Endothelial cell of umbilical vein (primary cell): ENCODE data around the gene GRK5. TPM values are rescaled to one million over a fixed set of nuclear protein-coding genes. Genes with fewer than 3 reads are reported as not detected.

Source experiments
- BruUV-seq: library from RNA; stranded (reverse); fragments of 400-500 nt; replicated peaks from 2 replicates; lab custom pipeline; 2021; lab: Mats Ljungman, UMichigan
- CTCF ChIA-PET: fragments of 300-600, 350-600 bp; sonication (Branson Sonifier 250); formaldehyde crosslinking; loops from one replicate; lab custom pipeline; 2021; ENCODE audit warnings: antibody characterized with exemption, inconsistent platforms; lab: Charles Lee
- POLR2A ChIA-PET: fragments of 300-600, 350-600 bp; sonication (Branson Sonifier 250); formaldehyde crosslinking; loops from one replicate; lab custom pipeline; 2021; ENCODE audit warnings: antibody characterized with exemption, inconsistent platforms; lab: Charles Lee
- DNase-seq: peaks from one replicate; pipeline ENCODE4 v3.0.0-alpha.2; 2011; ENCODE audit warnings: low read depth, low spot score
- FAIRE-seq: peaks from 2 replicates; lab custom pipeline; 2011; peaks lifted over from hg19 to GRCh38; lab: Jason Lieb, UNC
- H2AFZ ChIP-seq: 2 replicates; pipeline ENCODE4 v1.6.0; 2012; ENCODE audit warnings: low read depth, low read length, control low read depth, inconsistent platforms
- H3K27ac ChIP-seq: 2 replicates; pipeline ENCODE4 v1.5.1; 2011; ENCODE audit warnings: low read depth, mild to moderate bottlenecking, control low read depth, low read length, moderate library complexity; ENCODE audit not compliant: insufficient read depth
- H3K27me3 ChIP-seq, 2 experiments: 2 replicates each; pipeline versions ENCODE4 v1.6.0 to v1.6.1; 2011; ENCODE audit warnings: low read length in 2 of 2, mixed read lengths in 1 of 2; ENCODE audit not compliant: control insufficient read depth in 2 of 2, insufficient read depth in 2 of 2
- H3K36me3 ChIP-seq, 2 experiments: 2 replicates in 1 of 2; 3 replicates in 1 of 2; pipeline ENCODE4 v1.5.1; 2011; ENCODE audit warnings: low read length in 2 of 2, mild to moderate bottlenecking in 1 of 2, moderate library complexity in 1 of 2; ENCODE audit not compliant: control insufficient read depth in 2 of 2, insufficient read depth in 2 of 2; ENCODE audit errors: extremely low read depth in 1 of 2
- H3K4me1 ChIP-seq: 3 replicates; pipeline ENCODE4 v1.5.1; 2011; ENCODE audit warnings: mild to moderate bottlenecking, low read length; ENCODE audit not compliant: control insufficient read depth, insufficient read depth; ENCODE audit errors: extremely low read depth
- H3K4me2 ChIP-seq: 2 replicates; pipeline ENCODE4 v1.6.1; 2011; ENCODE audit warnings: low read length, control low read depth, mixed read lengths; ENCODE audit not compliant: insufficient read depth
- H3K4me3 ChIP-seq, 3 experiments: fragments of 200-600 bp in 1 of 3; sonication (generic), shearing (Covaris generic) in 1 of 3; replicated peaks in 1 of 3; 2 replicates each; pipeline ENCODE4 v1.5.1; 2011 to 2016; ENCODE audit warnings: control low read depth in 3 of 3, low read length in 3 of 3, mild to moderate bottlenecking in 2 of 3, inconsistent platforms in 1 of 3, low read depth in 1 of 3, moderate library complexity in 1 of 3; ENCODE audit not compliant: insufficient read depth in 1 of 3
- H3K79me2 ChIP-seq: 2 replicates; pipeline ENCODE4 v1.6.0; 2012; ENCODE audit warnings: low read length, inconsistent platforms; ENCODE audit not compliant: control insufficient read depth, insufficient read depth
- H3K9ac ChIP-seq: replicated peaks from 2 replicates; pipeline ENCODE3; 2011; ENCODE audit warnings: low read length, control low read depth; ENCODE audit not compliant: insufficient read depth; ENCODE audit errors: extremely low read depth
- H3K9me1 ChIP-seq: replicated peaks from 3 replicates; pipeline ENCODE4 v1.6.0; 2011; ENCODE audit warnings: mild to moderate bottlenecking, low read length; ENCODE audit not compliant: control insufficient read depth, insufficient read depth; ENCODE audit errors: extremely low read depth
- H3K9me3 ChIP-seq: replicated peaks from 2 replicates; pipeline ENCODE4 v1.5.1; 2012; ENCODE audit warnings: low read length, inconsistent platforms; ENCODE audit not compliant: control insufficient read depth, insufficient read depth
- H4K20me1 ChIP-seq: replicated peaks from 2 replicates; pipeline ENCODE3; 2011; ENCODE audit warnings: mild to moderate bottlenecking, low read length; ENCODE audit not compliant: control insufficient read depth, insufficient read depth; ENCODE audit errors: extremely low read depth
- CTCF ChIP-seq, 2 donors: IDR thresholded peaks; 1 replicate in 1 of 2; 2 replicates in 1 of 2; pipeline ENCODE4 v1.5.1; 2011; ENCODE audit warnings: low read length in 2 of 2, mild to moderate bottlenecking in 2 of 2, moderate library complexity in 2 of 2, control low read depth in 1 of 2, inconsistent platforms in 1 of 2, low read depth in 1 of 2; ENCODE audit not compliant: insufficient read depth in 1 of 2; ENCODE audit errors: extremely low read depth in 1 of 2
- EZH2 ChIP-seq: IDR thresholded peaks from 2 replicates; pipeline ENCODE4 v1.6.1; 2012; ENCODE audit warnings: borderline replicate concordance, low read depth, mild to moderate bottlenecking, moderate library complexity, low read length, inconsistent platforms; ENCODE audit not compliant: severe bottlenecking
- GATA2 ChIP-seq: IDR thresholded peaks from 2 replicates; pipeline ENCODE4 v1.7.0; 2011; ENCODE audit warnings: low read depth, mild to moderate bottlenecking, moderate library complexity, mixed read lengths, low read length; ENCODE audit not compliant: insufficient read length, insufficient read depth
- JUN ChIP-seq: IDR thresholded peaks from 2 replicates; pipeline ENCODE4 v1.6.1; 2011; ENCODE audit warnings: borderline replicate concordance, low read depth; ENCODE audit not compliant: insufficient read length, insufficient read depth
- MAX ChIP-seq: IDR thresholded peaks from 2 replicates; pipeline ENCODE4 v1.6.1; 2011; ENCODE audit not compliant: insufficient read depth, insufficient read length
- MYC ChIP-seq: IDR thresholded peaks from one replicate; pipeline ENCODE4 v1.6.1; 2011; ENCODE audit warnings: mild to moderate bottlenecking, low read depth, low read length
- POLR2A ChIP-seq: IDR thresholded peaks from 2 replicates; pipeline ENCODE4 v1.6.1; 2012; ENCODE audit warnings: low read depth, mild to moderate bottlenecking, control low read depth, low read length
- POLR2AphosphoS5 ChIP-seq: IDR thresholded peaks from 2 replicates; pipeline ENCODE4 v1.6.1; 2012; ENCODE audit warnings: low read depth, mild to moderate bottlenecking, control low read depth, low read length, moderate library complexity; ENCODE audit not compliant: insufficient read depth
- dilution Hi-C: fragments of 300-500 bp; cut with MboI; formaldehyde crosslinking; loops from one replicate; pipeline ENCODE4 v1.15.0; 2019; ENCODE audit warnings: low sequenced_read_pairs; ENCODE audit not compliant: extremely low pct_ligation_motif_present
- intact Hi-C: fragments of 100-400 bp; cut with micrococcal nuclease; formaldehyde crosslinking; loops from one replicate; pipeline ENCODE4 v1.10.0; 2022
- polyA plus RNA-seq, 4 experiments: library from polyadenylated mRNA; depleted of rRNA in 3 of 4; stranded (reverse) in 3 of 4; unstranded in 1 of 4; fragments of >200 nt; gene quantifications; 2 replicates each; pipeline versions ENCODE4 v1.2.1 to v1.2.3, GENCODE V29; 2011 to 2012; ENCODE audit warnings: missing spikeins in 1 of 4
- total RNA-seq: library from RNA; stranded (reverse); gene quantifications from 2 replicates; pipeline ENCODE4 v1.2.3, GENCODE V29; 2021

Gene GRK5
- total and polyA plus RNA-seq, 2 donors (not counting 3 experiments of a cell fraction or from before 2014, with no cell fraction given), result 13.1 to 29.5 TPM

GRCh38 chr10:119409906-119410305 is 202.5 kb downstream of the GRK5 start:
- peaks cover 44% of the 10 kb centered on the region for H3K4me1 ChIP-seq
- H3K9me1 ChIP-seq, result no peaks in the 10 kb centered on the region
- H3K4me3 ChIP-seq, result no peak overlapping the region
- H3K9me3 ChIP-seq, result no peaks in the 10 kb centered on the region
- POLR2A ChIA-PET, result interaction anchor here (1.2 to 2.6 kb wide), 2 partner anchors 39 to 103 kb away, joined by 5 to 14 read pairs; no protein-coding TSS in a partner anchor
- H3K27me3 ChIP-seq, result no peaks in the 10 kb centered on the region
- dilution Hi-C loops, result no loop called here
- no peak overlapping the region for H2AFZ ChIP-seq
- CTCF ChIA-PET, result interaction anchor here (0.6 to 3.2 kb wide), 13 partner anchors 38 to 212 kb away, joined by 3 to 22 read pairs (median 5); partner anchors contain the start of gene GRK5
- peak; percentile 94 for DNase-seq
- H3K79me2 ChIP-seq, result no peaks in the 10 kb centered on the region
- H4K20me1 ChIP-seq, result no peaks in the 10 kb centered on the region
- H3K36me3 ChIP-seq, result no peaks in the 10 kb centered on the region
- BruUV-seq, result no TSS peak
- peak overlapping the region; percentile 85 for H3K27ac ChIP-seq
- TF ChIP-seq GATA2 (peak; percentile 85), CTCF (IDR thresholded peaks at IDR 0.05; ENCODE audit: extremely low read depth in 1 of 2, insufficient read depth in 1 of 2, low read depth in 1 of 2, low read length in 2 of 2) (no peak), MAX (peak; percentile 71), JUN (peak; percentile 69), POLR2AphosphoS5 (peak; percentile 95), POLR2A (peak; percentile 66), MYC (peak; percentile 38), EZH2 (no peak)
- peak overlapping the region; percentile 53 for H3K9ac ChIP-seq
- peak overlapping the region; percentile 12 for H3K4me2 ChIP-seq
- peak; percentile 97 for FAIRE-seq
- intact Hi-C loops, result loop anchor here (1.0 to 5.0 kb wide), 6 partner anchors 9 to 158 kb away; no protein-coding TSS in a partner anchor
